Fibroblast of lung (primary cell): ENCODE results near the gene LIMK2. TPM values are rescaled to one million over a fixed set of nuclear protein-coding genes. Genes with fewer than 3 reads are reported as not detected.

Source experiments
- DNase-seq, 2 donors: peaks; one replicate each; pipeline versions ENCODE4 v3.0.0 to v3.0.0-alpha.2; 2010; ENCODE audit warnings: low read depth in 2 of 2
- H2AFZ ChIP-seq: 2 replicates; pipeline ENCODE4 v1.5.1; 2012; ENCODE audit warnings: low read length, control low read depth, inconsistent platforms
- H3K27ac ChIP-seq: 2 replicates; pipeline ENCODE4 v1.5.1; 2011; ENCODE audit warnings: low read length, control low read depth; ENCODE audit not compliant: insufficient read depth
- H3K27me3 ChIP-seq: 2 replicates; pipeline ENCODE4 v1.5.1; 2011; ENCODE audit warnings: mild to moderate bottlenecking, low read length; ENCODE audit not compliant: control insufficient read depth, insufficient read depth
- H3K36me3 ChIP-seq: 2 replicates; pipeline ENCODE4 v1.5.1; 2011; ENCODE audit warnings: low read length; ENCODE audit not compliant: control insufficient read depth, insufficient read depth
- H3K4me1 ChIP-seq: 2 replicates; pipeline ENCODE4 v1.5.1; 2011; ENCODE audit warnings: low read length; ENCODE audit not compliant: control insufficient read depth, insufficient read depth; ENCODE audit errors: extremely low read depth
- H3K4me2 ChIP-seq: 2 replicates; pipeline ENCODE4 v1.5.1; 2011; ENCODE audit warnings: low read length, control low read depth; ENCODE audit not compliant: insufficient read depth; ENCODE audit errors: extremely low read depth
- H3K4me3 ChIP-seq, 4 experiments: fragments of 200-600 bp in 1 of 4; sonication (generic) in 1 of 4; replicated peaks in 1 of 4; 2 replicates each; pipeline ENCODE4 v1.5.1; 2011 to 2016; ENCODE audit warnings: low read length in 4 of 4, low read depth in 3 of 4, mild to moderate bottlenecking in 3 of 4, control low read depth in 2 of 4, inconsistent platforms in 1 of 4, mixed read lengths in 1 of 4; ENCODE audit not compliant: insufficient read depth in 1 of 4; ENCODE audit errors: control extremely low read depth in 1 of 4
- H3K79me2 ChIP-seq: 2 replicates; pipeline ENCODE4 v1.5.1; 2012; ENCODE audit warnings: mild to moderate bottlenecking, low read length, inconsistent platforms; ENCODE audit not compliant: control insufficient read depth, insufficient read depth
- H3K9ac ChIP-seq: 2 replicates; pipeline ENCODE4 v1.5.1; 2011; ENCODE audit warnings: mild to moderate bottlenecking, low read length, control low read depth; ENCODE audit not compliant: insufficient read depth
- H3K9me3 ChIP-seq: 2 replicates; pipeline ENCODE4 v1.5.1; 2012; ENCODE audit warnings: low read depth, low read length; ENCODE audit not compliant: control insufficient read depth, insufficient read depth
- H4K20me1 ChIP-seq: 2 replicates; pipeline ENCODE4 v1.5.1; 2011; ENCODE audit warnings: low read length; ENCODE audit not compliant: control insufficient read depth, insufficient read depth; ENCODE audit errors: extremely low read depth
- EZH2 ChIP-seq: IDR thresholded peaks from 2 replicates; pipeline ENCODE4 v1.5.1; 2012; ENCODE audit warnings: low read length, control low read depth, mild to moderate bottlenecking; ENCODE audit errors: missing control alignments
- polyA plus RNA-seq, 2 donors: library from polyadenylated mRNA; depleted of rRNA in 1 of 2; stranded (reverse) in 1 of 2; unstranded in 1 of 2; fragments of >200 nt; gene quantifications; 2 replicates each; pipeline ENCODE4 v1.2.1, GENCODE V29; 2011 to 2012; ENCODE audit warnings: missing spikeins in 1 of 2
- total RNA-seq: library from RNA; depleted of rRNA; stranded (reverse); fragments of >200 nt; gene quantifications from 2 replicates; pipeline ENCODE4 v1.2.1, GENCODE V29; 2014
- TF ChIP-seq, protein P1 (sequence below), 2 donors: IDR thresholded peaks in 1 of 2; conservative IDR thresholded peaks in 1 of 2; 1 replicate in 1 of 2; 2 replicates in 1 of 2; pipeline ENCODE4 v1.5.1; 2011 to 2012; ENCODE audit warnings: low read length in 2 of 2, control low read depth in 1 of 2, inconsistent platforms in 1 of 2, low read depth in 1 of 2, mild to moderate bottlenecking in 1 of 2

LIMK2 gene
- total and polyA plus RNA-seq, 2 donors (not counting 1 experiment from before 2014, with no cell fraction given): 3.4 to 20.0 TPM

DNA sequence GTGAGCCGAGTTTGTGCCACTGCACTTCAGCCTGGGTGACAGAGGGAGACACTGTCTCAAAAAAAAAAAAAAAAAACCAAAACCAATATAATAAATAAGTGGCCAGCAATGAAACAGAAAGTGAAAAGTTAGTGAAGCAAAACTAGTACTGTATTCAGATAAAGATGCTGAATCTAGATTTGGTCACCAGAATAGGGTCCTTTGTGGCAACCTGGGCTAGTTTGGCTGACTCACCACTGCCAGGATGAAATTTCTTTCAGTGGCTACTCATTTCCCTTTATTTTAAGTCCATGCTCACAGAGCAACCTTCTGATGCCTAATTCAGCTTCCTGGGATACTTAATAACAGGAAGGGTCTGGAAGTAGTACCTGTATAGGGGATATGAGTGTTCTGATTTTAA, 26.0 kb downstream of the LIMK2 start:
- Histone ChIP-seq H3K79me2 (no peaks in the 10 kb centered on the region), H2AFZ (no peak overlapping the region), H4K20me1 (no peaks in the 10 kb centered on the region), H3K4me3 (no peak overlapping the region), H3K27ac (no peak overlapping the region), H3K9ac (no peak overlapping the region), H3K36me3 (no peaks in the 10 kb centered on the region), H3K4me1 (peaks cover 2% of the 10 kb centered on the region), H3K9me3 (no peaks in the 10 kb centered on the region), H3K27me3 (no peaks in the 10 kb centered on the region), H3K4me2 (no peak overlapping the region)
- TF ChIP-seq EZH2: no peak
- TF ChIP-seq, protein P1, sequence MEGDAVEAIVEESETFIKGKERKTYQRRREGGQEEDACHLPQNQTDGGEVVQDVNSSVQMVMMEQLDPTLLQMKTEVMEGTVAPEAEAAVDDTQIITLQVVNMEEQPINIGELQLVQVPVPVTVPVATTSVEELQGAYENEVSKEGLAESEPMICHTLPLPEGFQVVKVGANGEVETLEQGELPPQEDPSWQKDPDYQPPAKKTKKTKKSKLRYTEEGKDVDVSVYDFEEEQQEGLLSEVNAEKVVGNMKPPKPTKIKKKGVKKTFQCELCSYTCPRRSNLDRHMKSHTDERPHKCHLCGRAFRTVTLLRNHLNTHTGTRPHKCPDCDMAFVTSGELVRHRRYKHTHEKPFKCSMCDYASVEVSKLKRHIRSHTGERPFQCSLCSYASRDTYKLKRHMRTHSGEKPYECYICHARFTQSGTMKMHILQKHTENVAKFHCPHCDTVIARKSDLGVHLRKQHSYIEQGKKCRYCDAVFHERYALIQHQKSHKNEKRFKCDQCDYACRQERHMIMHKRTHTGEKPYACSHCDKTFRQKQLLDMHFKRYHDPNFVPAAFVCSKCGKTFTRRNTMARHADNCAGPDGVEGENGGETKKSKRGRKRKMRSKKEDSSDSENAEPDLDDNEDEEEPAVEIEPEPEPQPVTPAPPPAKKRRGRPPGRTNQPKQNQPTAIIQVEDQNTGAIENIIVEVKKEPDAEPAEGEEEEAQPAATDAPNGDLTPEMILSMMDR (conservative IDR thresholded peaks at IDR 0.05 in 1 of 2, IDR thresholded peaks at IDR 0.05 in 1 of 2; ENCODE audit: low read depth in 1 of 2, low read length in 2 of 2): no peak
- DNase-seq: no peak

DNA sequence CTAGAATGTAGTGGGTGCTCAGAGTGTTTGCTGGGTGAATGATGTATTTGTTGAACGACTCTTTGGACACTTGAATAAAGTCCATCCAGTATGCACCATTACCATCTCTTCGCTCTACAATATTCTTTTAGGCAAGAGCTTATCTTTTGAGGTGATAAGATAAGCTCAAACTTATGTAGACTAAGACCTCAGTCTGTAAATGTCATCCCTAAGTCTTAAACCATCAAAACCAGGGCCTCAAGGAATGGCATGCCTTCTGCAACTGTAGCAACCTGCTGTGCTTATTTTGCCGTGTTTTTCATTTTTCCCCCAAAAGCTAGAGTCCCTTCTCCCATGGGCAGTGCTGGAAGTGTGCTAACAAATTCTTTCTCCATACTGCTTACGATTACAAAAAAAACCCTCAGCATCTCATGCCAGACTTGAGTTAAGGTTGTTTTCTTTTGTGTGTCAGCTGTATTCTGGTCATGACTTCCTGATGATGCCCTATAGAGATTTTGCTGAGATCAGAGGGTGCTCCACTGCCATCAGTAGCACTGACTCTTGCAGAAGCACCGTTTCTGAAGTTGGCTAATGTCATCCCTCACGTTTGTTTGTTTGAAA, 27.8 kb downstream of the LIMK2 start:
- Histone ChIP-seq H3K79me2 (no peaks in the 10 kb centered on the region), H4K20me1 (peaks cover 2% of the 10 kb centered on the region), H2AFZ (no peak overlapping the region), H3K4me2 (no peak overlapping the region), H3K27me3 (no peaks in the 10 kb centered on the region), H3K4me1 (peaks cover 10% of the 10 kb centered on the region), H3K9ac (no peak overlapping the region), H3K36me3 (no peaks in the 10 kb centered on the region), H3K9me3 (no peaks in the 10 kb centered on the region), H3K27ac (no peak overlapping the region), H3K4me3 (no peak overlapping the region)
- no peak for TF ChIP-seq EZH2
- TF ChIP-seq, protein P1 (conservative IDR thresholded peaks at IDR 0.05 in 1 of 2, IDR thresholded peaks at IDR 0.05 in 1 of 2; ENCODE audit: low read depth in 1 of 2, low read length in 2 of 2): no peak
- peak; percentile 12 to 48 for DNase-seq

DNA sequence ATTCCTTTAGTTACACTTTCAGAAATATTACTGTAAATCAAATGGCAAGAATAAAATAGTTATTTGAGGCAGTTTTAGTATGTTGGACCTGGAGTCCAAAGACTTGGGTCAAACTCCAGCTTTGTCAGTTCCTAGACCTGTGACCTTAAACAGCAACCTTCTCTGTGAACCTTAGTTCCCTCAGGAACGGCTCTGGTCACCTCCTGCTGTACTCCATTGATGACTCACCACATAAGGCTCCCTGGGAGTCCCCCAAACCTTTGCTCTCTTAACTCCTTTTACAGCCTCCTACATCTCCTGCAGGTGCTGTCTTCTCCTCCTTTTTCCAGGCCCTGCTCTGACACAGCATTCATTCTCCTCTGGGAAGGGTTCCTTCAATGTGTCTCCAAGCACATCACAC, 29.1 kb downstream of the LIMK2 start:
- peaks cover 10% of the 10 kb centered on the region for H3K4me1 ChIP-seq

More for the DNA sequence above, 29.1 kb downstream of the LIMK2 start:
- TF ChIP-seq, protein P1 (conservative IDR thresholded peaks at IDR 0.05 in 1 of 2, IDR thresholded peaks at IDR 0.05 in 1 of 2; ENCODE audit: low read depth in 1 of 2, low read length in 2 of 2): no peak
- no peak for TF ChIP-seq EZH2
- no peaks in the 10 kb centered on the region for H3K9me3 ChIP-seq
- H3K27me3 ChIP-seq: no peaks in the 10 kb centered on the region
- DNase-seq: peak in 1 of 2 donors; percentile 49
- no peaks in the 10 kb centered on the region for H3K79me2 ChIP-seq
- H3K27ac ChIP-seq: no peak overlapping the region
- no peak overlapping the region for H3K4me2 ChIP-seq
- no peak overlapping the region for H3K9ac ChIP-seq
- H4K20me1 ChIP-seq: peaks cover 2% of the 10 kb centered on the region
- H3K36me3 ChIP-seq: no peaks in the 10 kb centered on the region
- H3K4me3 ChIP-seq: no peak overlapping the region
- H2AFZ ChIP-seq: no peak overlapping the region
